Thymus (tissue), 11 donors: ENCODE data around the gene TTLL10. TPM values are rescaled to one million over a fixed set of nuclear protein-coding genes. Genes with fewer than 3 reads are reported as not detected.

Source experiments
- DNase-seq, 9 donors: peaks; one replicate each; pipeline ENCODE4 v3.0.0-alpha.2; 2013; ENCODE audit warnings: low spot score in 9 of 9, low read depth in 6 of 9, missing footprints in 1 of 9
- H3K27ac ChIP-seq, 2 donors: one replicate each; pipeline ENCODE4 v1.5.1; 2013; ENCODE audit warnings: control low read depth in 1 of 2, low read depth in 1 of 2, low read length in 1 of 2, mild to moderate bottlenecking in 1 of 2, moderate library complexity in 1 of 2
- H3K27me3 ChIP-seq, 2 donors: one replicate each; pipeline ENCODE4 v1.5.1; 2013; ENCODE audit warnings: low read length in 1 of 2; ENCODE audit not compliant: control insufficient read depth in 2 of 2, insufficient read depth in 1 of 2
- H3K36me3 ChIP-seq, 2 donors: one replicate each; pipeline ENCODE4 v1.5.1; 2013; ENCODE audit warnings: low read length in 1 of 2, mild to moderate bottlenecking in 1 of 2, moderate library complexity in 1 of 2; ENCODE audit not compliant: control insufficient read depth in 2 of 2, insufficient read depth in 2 of 2
- H3K4me1 ChIP-seq, 2 donors: one replicate each; pipeline ENCODE4 v1.5.1; 2013; ENCODE audit warnings: low read length in 2 of 2; ENCODE audit not compliant: control insufficient read depth in 2 of 2, insufficient read depth in 2 of 2
- H3K4me3 ChIP-seq, 2 donors: one replicate each; pipeline ENCODE4 v1.5.1; 2013; ENCODE audit warnings: low read length in 2 of 2, control low read depth in 1 of 2, mild to moderate bottlenecking in 1 of 2
- H3K9me3 ChIP-seq, 2 donors: one replicate each; pipeline ENCODE4 v1.5.1; 2013; ENCODE audit warnings: low read length in 1 of 2, mild to moderate bottlenecking in 1 of 2; ENCODE audit not compliant: control insufficient read depth in 2 of 2, insufficient read depth in 1 of 2
- WGBS: extraction: QIAGEN DNeasy Blood & Tissue Kit; methylation state at CpG from one replicate; pipeline ENCODE4 v1.1.7; 2013; 5-methylcytosine and 5-hydroxymethylcytosine counted together
- polyA plus RNA-seq: library from polyadenylated mRNA; stranded (reverse); fragments of 200-250 nt; gene quantifications from one replicate; pipeline ENCODE4 v1.2.3, GENCODE V29; 2013
- total RNA-seq: library from RNA; stranded (reverse); fragments of 120-200 nt; gene quantifications from one replicate; pipeline ENCODE4 v1.2.4, GENCODE V29; 2013
- donor health status: healthy.

TTLL10 gene
- total and polyA plus RNA-seq, 2 donors = 0.14 to 0.27 TPM

DNA sequence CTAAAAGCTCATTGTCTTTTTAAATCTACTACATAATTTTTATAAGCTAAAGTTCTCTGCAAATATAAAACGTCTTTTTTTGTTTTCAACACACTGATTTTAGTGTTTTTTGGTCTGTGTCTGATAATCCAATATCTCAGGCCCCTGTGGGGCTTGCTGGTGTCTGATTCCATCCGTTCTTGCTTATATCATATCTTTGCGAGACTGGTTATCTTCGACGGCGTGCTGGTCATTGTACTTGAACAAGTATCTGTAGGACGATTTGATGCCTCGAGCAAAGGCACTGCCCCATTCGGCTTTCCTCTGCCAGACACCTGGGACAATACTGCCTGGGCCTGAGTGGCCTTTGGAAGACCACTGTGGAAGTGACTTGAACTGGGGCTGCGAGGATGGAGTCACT, 18.4 kb upstream of the TTLL10 start:
- peaks cover 6 to 19% of the 10 kb centered on the region in 2 donors for H3K4me1 ChIP-seq
- no peaks in the 10 kb centered on the region for H3K36me3 ChIP-seq
- H3K9me3 ChIP-seq = peaks cover 0 to 28% of the 10 kb centered on the region in 2 donors
- no peak for DNase-seq
- H3K4me3 ChIP-seq = no peak overlapping the region
- H3K27me3 ChIP-seq = peaks cover 0 to 2% of the 10 kb centered on the region in 2 donors
- WGBS = 94% methylated on average over 10 of the region's 10 CpGs
- H3K27ac ChIP-seq = no peak overlapping the region

DNA sequence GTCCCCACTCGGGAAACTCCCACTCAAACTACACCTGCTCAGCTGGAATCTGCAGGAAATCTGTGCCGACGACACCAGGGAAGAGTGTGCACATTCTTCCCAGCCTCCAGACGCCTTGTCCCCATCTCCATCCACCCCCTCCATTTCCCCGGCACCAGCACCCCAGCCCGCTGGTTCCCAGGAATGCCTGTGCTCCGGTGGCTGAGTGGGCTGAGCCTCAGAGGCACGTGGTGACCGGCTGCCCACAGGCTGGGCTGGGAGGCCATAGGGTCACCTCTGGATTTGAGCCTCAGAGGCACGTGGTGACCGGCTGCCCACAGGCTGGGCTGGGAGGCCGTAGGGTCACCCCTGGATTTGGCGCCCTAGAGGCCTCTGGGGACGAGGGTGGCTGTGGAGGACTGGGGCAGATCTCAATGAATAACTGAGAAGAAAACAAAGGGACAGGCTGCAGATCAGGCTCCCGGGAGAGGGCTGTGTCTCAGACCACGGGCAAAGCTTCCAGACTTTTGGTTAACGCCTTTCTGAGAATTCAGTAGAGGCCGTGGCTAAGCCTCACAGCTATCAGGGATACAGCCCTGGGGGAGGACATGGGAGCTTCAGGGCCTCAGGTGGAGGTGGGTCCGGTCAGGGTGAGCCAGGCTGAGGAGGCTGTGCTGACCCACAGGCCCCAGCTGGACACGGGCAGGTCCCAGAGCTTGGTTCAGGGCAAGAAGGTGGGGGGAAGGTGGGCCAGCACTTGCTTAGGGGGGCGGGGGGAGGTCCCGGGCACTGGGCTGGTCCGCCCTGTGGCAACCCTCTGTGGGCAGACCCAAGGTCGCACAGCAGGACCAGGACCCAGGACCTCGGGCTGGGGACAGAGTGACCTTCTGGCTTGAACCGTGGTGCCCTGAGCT, 17.3 kb upstream of the TTLL10 start:
- 93% methylated on average over 26 of the region's 26 CpGs for WGBS
- H3K9me3 ChIP-seq = peaks cover 0 to 28% of the 10 kb centered on the region in 2 donors
- no peak overlapping the region for H3K27ac ChIP-seq
- H3K27me3 ChIP-seq = peaks cover 0 to 2% of the 10 kb centered on the region in 2 donors
- no peak overlapping the region for H3K4me3 ChIP-seq
- no peaks in the 10 kb centered on the region for H3K36me3 ChIP-seq
- no peak for DNase-seq
- peaks cover 6 to 13% of the 10 kb centered on the region in 2 donors for H3K4me1 ChIP-seq

DNA sequence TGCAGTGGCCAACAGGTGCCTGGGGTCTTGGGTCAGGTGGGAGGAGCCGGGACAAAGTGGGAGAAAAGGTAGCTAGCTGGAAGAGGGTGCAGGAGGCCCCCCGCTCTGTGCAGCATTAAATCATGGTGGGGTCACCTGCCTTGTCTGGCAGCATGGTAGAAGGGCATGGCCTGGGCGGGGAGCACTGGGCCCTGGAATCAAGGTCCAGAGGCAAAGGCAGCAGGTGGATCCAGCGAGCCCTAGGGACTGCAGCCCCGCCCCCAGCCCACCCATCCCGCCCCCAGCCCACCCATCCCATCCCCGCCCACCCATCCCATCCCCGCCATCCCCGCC, 16.7 kb upstream of the TTLL10 start:
- peaks cover 0 to 6% of the 10 kb centered on the region in 2 donors for H3K27me3 ChIP-seq
- 63% methylated on average over 7 of the region's 9 CpGs for WGBS
- peaks cover 0 to 28% of the 10 kb centered on the region in 2 donors for H3K9me3 ChIP-seq
- no peaks in the 10 kb centered on the region for H3K36me3 ChIP-seq
- no peak overlapping the region for H3K27ac ChIP-seq
- peaks cover 6 to 13% of the 10 kb centered on the region in 2 donors for H3K4me1 ChIP-seq
- no peak for DNase-seq
- no peak overlapping the region for H3K4me3 ChIP-seq

DNA sequence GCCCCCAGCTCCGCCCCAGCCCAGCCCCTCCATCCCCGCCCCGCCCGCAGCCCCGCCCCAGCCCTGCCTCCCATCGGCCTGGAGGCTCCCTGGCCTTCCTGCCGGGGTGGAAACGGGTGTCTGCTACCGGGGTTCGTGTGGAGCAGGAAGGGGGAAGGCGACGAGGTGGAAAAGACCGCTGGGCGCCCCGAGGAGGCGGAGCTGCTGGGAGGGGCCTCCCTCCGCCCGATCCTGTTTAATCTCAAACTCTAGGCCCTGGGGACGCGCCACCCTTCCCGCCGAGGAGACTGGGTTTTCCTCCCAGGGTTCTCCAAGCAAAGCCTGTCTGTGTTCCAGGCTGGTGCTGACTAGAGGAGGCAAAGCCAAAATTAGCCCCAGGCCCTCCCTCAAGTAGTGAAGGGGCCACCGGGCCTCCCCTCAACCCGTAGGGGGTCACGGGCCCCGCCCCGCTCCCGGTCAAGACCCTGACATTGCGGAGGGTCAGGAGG, 16.2 kb upstream of the TTLL10 start:
- peaks cover 6 to 13% of the 10 kb centered on the region in 2 donors for H3K4me1 ChIP-seq
- H3K4me3 ChIP-seq = peak overlapping the region; percentile 83 to 91
- 4% methylated on average over 29 of the region's 29 CpGs for WGBS
- H3K9me3 ChIP-seq = peaks cover 0 to 25% of the 10 kb centered on the region in 2 donors
- H3K27ac ChIP-seq = peak overlapping the region; percentile 72 to 94
- H3K36me3 ChIP-seq = no peaks in the 10 kb centered on the region
- DNase-seq = peak in 5 of 9 donors; percentile 34 to 74 (median 56)
- peaks cover 0 to 11% of the 10 kb centered on the region in 2 donors for H3K27me3 ChIP-seq

DNA sequence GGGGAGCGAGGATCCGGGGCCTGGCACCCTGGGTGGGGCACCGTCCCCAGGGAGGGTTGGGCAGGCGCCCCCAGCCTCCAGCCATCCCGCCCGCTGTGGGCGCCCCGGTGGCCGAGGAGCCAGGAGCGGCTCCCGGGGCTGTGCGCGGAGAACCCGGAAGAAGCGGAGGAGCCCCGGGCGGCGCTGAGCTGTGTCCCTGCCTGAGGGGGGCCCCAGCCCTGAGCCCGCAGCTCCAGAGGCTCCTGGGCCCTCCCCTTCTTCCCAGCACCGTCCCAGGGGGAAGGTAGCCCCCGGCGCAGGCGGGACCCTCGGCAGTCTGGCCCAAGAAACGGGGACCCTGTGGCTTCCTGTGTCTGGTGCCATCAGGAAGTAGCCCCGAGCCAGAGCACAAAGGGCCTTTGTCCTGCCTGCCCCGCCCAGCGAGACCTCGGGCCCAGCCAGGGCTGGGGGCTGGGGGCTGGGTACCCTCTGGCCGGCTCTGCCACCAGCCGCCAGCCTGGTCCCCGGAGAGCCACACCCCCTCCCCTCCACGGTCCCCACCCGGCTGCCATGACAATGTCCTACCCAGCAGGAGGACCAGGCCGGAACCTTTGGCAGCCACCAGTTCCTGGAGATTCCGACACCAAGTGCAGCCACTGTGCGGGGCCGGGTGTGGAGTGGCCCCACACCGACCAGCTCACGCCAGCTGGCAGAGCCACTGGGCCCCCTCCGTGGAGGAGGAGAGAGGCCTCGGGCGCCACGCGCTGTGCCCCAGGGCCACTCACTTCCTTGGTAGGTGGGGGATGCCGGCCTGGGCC, 15.6 kb upstream of the TTLL10 start:
- Histone ChIP-seq H3K36me3 (no peaks in the 10 kb centered on the region), H3K9me3 (peaks cover 0 to 19% of the 10 kb centered on the region in 2 donors), H3K4me1 (peaks cover 6 to 13% of the 10 kb centered on the region in 2 donors), H3K27me3 (peaks cover 0 to 15% of the 10 kb centered on the region in 2 donors), H3K27ac (peak overlapping the region; percentile 72 to 94), H3K4me3 (peak overlapping the region; percentile 83 to 91)
- peak in 1 of 9 donors; percentile 70 for DNase-seq
- 18% methylated on average over 46 of the region's 46 CpGs for WGBS

DNA sequence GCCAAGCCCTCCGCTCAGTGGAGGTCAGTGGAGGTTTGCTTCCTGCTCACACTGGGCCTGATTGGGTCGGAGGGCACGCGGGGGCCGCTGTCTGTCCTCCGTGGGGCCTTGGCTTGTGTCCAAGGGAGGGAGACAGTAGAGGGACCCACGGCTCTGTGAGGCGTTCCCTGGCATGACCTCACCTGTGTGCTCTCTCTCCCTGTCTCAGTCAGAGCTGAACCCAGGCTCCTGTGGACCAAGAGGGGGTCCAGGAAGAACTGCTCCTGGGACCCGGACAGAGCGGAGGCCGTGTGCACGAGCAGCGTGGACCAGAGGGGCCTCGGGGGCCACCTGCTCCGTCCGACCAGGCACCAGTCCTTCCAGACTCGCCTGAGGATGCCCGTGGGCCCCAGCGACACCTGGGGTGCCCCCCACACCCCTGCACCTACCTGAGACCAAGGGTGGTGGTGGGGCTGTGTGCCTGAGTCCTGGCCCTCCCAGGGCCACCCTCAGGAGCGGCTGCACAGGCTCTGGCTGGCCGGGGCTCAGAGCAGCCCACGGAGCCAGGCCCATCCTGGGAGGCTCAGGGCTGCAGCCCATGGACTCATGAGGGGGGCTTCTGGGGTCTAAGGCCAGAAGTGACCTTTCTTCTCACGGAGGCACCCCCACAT, 13.3 kb upstream of the TTLL10 start:
- Histone ChIP-seq H3K9me3 (peaks cover 0 to 12% of the 10 kb centered on the region in 2 donors), H3K27ac (no peak overlapping the region), H3K4me3 (no peak overlapping the region), H3K36me3 (no peaks in the 10 kb centered on the region), H3K27me3 (peaks cover 0 to 36% of the 10 kb centered on the region in 2 donors), H3K4me1 (peaks cover 6 to 14% of the 10 kb centered on the region in 2 donors)
- DNase-seq = no peak
- WGBS = 98% methylated on average over 23 of the region's 23 CpGs

DNA sequence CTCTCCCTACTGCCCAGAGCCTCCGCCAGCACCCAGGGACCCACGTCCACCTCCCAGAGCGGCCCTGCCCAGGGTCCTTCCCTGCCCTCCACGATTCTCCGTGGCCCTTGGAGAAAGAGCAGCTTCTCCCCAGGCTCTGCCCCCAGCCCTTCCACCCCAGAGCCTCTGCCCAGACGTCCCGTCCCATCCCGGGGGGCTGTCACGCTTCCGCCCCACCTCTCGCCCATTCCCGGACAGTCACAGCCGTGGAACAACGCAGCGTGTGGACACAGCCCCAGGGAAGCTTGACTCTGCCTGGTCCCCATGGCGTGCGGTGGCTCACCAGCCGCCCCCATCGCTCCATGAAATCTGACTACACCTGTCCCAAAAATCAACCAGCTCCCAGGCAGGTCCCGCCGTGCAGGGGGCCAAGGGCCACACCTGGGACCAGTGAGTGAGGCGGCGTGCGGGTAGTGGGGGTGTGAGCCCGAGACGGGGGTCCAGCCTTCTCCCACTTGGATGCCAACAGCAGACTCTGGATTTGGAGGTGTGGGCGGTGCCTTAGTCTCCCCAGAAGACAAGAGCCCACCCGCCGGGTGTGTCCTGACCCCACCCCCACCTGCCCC, 12.5 kb upstream of the TTLL10 start:
- Histone ChIP-seq H3K9me3 (peaks cover 0 to 4% of the 10 kb centered on the region in 2 donors), H3K4me3 (no peak overlapping the region), H3K27ac (no peak overlapping the region), H3K27me3 (peaks cover 0 to 43% of the 10 kb centered on the region in 2 donors), H3K36me3 (no peaks in the 10 kb centered on the region), H3K4me1 (peaks cover 6 to 15% of the 10 kb centered on the region in 2 donors)
- WGBS = 97% methylated on average over 29 of the region's 29 CpGs
- DNase-seq = no peak

DNA sequence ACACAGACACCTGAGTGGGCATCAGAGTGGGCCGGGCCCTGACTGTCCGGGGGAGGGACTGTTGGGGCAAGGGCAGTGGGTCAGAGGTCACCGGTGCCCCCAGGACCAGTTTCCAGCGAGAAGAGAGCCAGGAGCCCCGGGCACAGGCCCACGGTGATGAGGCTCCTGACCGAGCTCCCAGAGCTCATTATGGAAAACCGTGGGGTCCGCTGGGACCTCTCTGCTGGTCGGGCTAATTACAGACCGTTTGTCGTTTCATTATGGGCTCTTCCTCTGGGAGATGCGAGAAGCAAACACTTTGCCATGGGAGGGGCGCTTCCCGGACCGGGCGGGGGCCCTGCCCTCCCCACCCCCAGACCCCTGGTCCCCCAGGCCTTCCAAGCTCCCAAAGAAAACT, 12.0 kb upstream of the TTLL10 start:
- no peak for DNase-seq
- Histone ChIP-seq H3K4me1 (peaks cover 6 to 17% of the 10 kb centered on the region in 2 donors), H3K36me3 (no peaks in the 10 kb centered on the region), H3K27ac (no peak overlapping the region), H3K4me3 (no peak overlapping the region), H3K27me3 (peaks cover 0 to 44% of the 10 kb centered on the region in 2 donors), H3K9me3 (no peaks in the 10 kb centered on the region)
- WGBS = 91% methylated on average over 17 of the region's 17 CpGs
